Activated CD4-positive, alpha-beta memory T cell treated with anti-CD3 and anti-CD28 coated beads, Interleukin-2, amount 10 ng/mL, durations not matched to agents 7 days and 5 days (primary cell): ENCODE results near the gene IQCH. TPM values are rescaled to one million over a fixed set of nuclear protein-coding genes. Genes with fewer than 3 reads are reported as not detected.
"Not testable (repeated sequence)": the region's sequence is repeated elsewhere in the genome, so short reads cannot be mapped to it uniquely, and the experiment has no call there.

Experiments used
- CTCF ChIA-PET: fragments of 350-600 bp; sonication (Branson Sonifier 250); formaldehyde crosslinking; loops from one replicate; lab custom pipeline; 2021; ENCODE audit warnings: antibody characterized with exemption, inconsistent platforms; lab: Charles Lee
- POLR2A ChIA-PET: fragments of 350-600 bp; sonication (Branson Sonifier 250); formaldehyde crosslinking; loops from one replicate; lab custom pipeline; 2021; ENCODE audit warnings: antibody characterized with exemption; lab: Charles Lee
- DNase-seq: peaks from one replicate; pipeline ENCODE4 v3.0.0-alpha.2; 2020
- H3K27ac Mint-ChIP-seq: one replicate; pipeline ENCODE4 v1.8.0; 2021; ENCODE audit warnings: mild to moderate bottlenecking, mixed read lengths
- H3K27me3 Mint-ChIP-seq: one replicate; pipeline ENCODE4 v1.8.0; 2021; ENCODE audit warnings: mixed read lengths
- H3K36me3 Mint-ChIP-seq: one replicate; pipeline ENCODE4 v1.8.0; 2021; ENCODE audit warnings: low read depth, mixed read lengths
- H3K4me1 Mint-ChIP-seq: one replicate; pipeline ENCODE4 v1.8.0; 2021; ENCODE audit warnings: mixed read lengths
- H3K4me3 Mint-ChIP-seq: one replicate; pipeline ENCODE4 v1.8.0; 2021; ENCODE audit warnings: mild to moderate bottlenecking, mixed read lengths
- H3K9me3 Mint-ChIP-seq: one replicate; pipeline ENCODE4 v1.8.0; 2021; ENCODE audit warnings: mixed read lengths
- total RNA-seq, 2 experiments: library from RNA; stranded (reverse); gene quantifications; one replicate each; pipeline ENCODE4 v1.2.3, GENCODE V29; 2021

Gene IQCH
- total RNA-seq, 2 experiments from 2014 or later: 0.78 to 0.98 TPM

DNA sequence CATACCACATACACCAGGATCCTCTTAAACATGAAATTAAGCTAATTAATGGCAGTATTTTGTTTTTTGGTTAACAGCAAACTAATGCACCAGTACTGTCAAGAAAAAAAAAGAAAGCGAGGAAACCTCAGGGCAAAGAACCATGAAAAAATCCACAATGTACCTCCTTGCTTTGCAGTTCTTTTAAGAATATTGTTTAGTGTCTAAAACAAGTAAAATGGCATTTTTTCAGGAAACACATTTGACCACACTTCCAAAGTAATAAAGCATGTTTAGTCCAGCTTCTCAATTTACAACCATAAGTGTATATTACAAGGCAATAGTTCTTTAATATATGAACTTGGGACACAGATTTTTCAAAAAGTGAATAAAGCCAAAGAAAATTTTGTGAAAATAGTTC, 26.7 kb upstream of the IQCH start:
- Mint-ChIP-seq H3K4me3 (no peak overlapping the region), H3K9me3 (no peaks in the 10 kb centered on the region), H3K36me3 (peaks cover 62% of the 10 kb centered on the region), H3K4me1 (peaks cover 14% of the 10 kb centered on the region), H3K27me3 (no peaks in the 10 kb centered on the region), H3K27ac (no peak overlapping the region)
- CTCF ChIA-PET: interaction anchor here (0.6 kb wide), 1 partner anchor 77 kb away, joined by 3 read pairs; no protein-coding TSS in a partner anchor
- no peak for DNase-seq
- POLR2A ChIA-PET: interaction anchor here (0.8 to 1.2 kb wide), 2 partner anchors 12 to 108 kb away, joined by 3 read pairs; no protein-coding TSS in a partner anchor

GRCh38 chr15:67228286-67228685, 26.3 kb upstream of the IQCH start:
- CTCF ChIA-PET: no interaction called here
- no peaks in the 10 kb centered on the region for H3K9me3 Mint-ChIP-seq
- H3K36me3 Mint-ChIP-seq: peaks cover 66% of the 10 kb centered on the region
- no peak for DNase-seq
- H3K4me1 Mint-ChIP-seq: peaks cover 14% of the 10 kb centered on the region
- H3K4me3 Mint-ChIP-seq: no peak overlapping the region
- H3K27ac Mint-ChIP-seq: peak overlapping the region; percentile 47
- H3K27me3 Mint-ChIP-seq: no peaks in the 10 kb centered on the region
- POLR2A ChIA-PET: interaction anchor here (1.2 kb wide), 1 partner anchor 108 kb away, joined by 3 read pairs; no protein-coding TSS in a partner anchor

- peaks cover 79% of the 10 kb centered on the region for H3K36me3 Mint-ChIP-seq
- no peak overlapping the region for H3K27ac Mint-ChIP-seq
- POLR2A ChIA-PET: interaction anchor here (0.6 to 1.8 kb wide), 3 partner anchors 9 to 129 kb away, joined by 3 to 5 read pairs (median 3); partner anchors contain the start of gene AAGAB
Observed at GRCh38 chr15:67230504-67230903, 24.1 kb upstream of the IQCH start.

DNA sequence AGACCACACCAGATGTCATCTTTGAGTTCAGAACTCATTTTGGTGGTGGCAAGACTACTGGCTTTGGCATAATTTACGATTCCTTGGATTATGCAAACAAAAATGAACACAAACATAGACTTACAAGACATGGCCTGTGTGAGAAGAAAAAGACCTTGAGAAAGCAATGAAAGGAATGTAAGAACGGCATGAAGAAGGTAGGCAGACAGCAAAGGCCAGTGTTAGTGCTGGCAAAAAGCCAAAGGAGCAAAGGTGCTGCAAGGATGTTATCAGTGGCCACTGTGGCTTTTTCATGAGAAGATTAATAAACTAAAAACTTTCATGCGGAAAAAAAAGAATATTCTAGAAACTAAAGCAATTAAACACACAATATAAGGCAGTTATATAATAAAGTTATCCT, 22.0 kb upstream of the IQCH start:
- Mint-ChIP-seq H3K36me3 (peaks cover 72% of the 10 kb centered on the region), H3K9me3 (no peaks in the 10 kb centered on the region)

More at GRCh38 chr15:67230504-67230903, 24.1 kb upstream of the IQCH start:
- Mint-ChIP-seq H3K9me3 (no peaks in the 10 kb centered on the region), H3K4me3 (no peak overlapping the region), H3K4me1 (peaks cover 14% of the 10 kb centered on the region), H3K27me3 (no peaks in the 10 kb centered on the region)
- CTCF ChIA-PET: interaction anchor here (1.1 kb wide), 1 partner anchor 9 kb away, joined by 5 read pairs; no protein-coding TSS in a partner anchor
- no peak for DNase-seq

GRCh38 chr15:67240235-67241131, 14.1 kb upstream of the IQCH start:
- peak; percentile 45 for DNase-seq
- no peaks in the 10 kb centered on the region for H3K9me3 Mint-ChIP-seq
- peaks cover 46% of the 10 kb centered on the region for H3K4me1 Mint-ChIP-seq
- H3K27me3 Mint-ChIP-seq: no peaks in the 10 kb centered on the region
- H3K27ac Mint-ChIP-seq: peak overlapping the region; percentile 92
- POLR2A ChIA-PET: interaction anchor here (0.5 to 3.3 kb wide), 20 partner anchors 10 to 197 kb away, joined by 3 to 26 read pairs (median 3); partner anchors contain the start of genes AAGAB, IQCH and SMAD3
- H3K4me3 Mint-ChIP-seq: peak overlapping the region; percentile 68
- CTCF ChIA-PET: interaction anchor here (0.7 to 2.7 kb wide), 16 partner anchors 10 to 312 kb away, joined by 3 to 19 read pairs (median 4); partner anchors contain the start of genes AAGAB and IQCH
- peaks cover 28% of the 10 kb centered on the region for H3K36me3 Mint-ChIP-seq

More for the DNA sequence above, 22.0 kb upstream of the IQCH start:
- ChIA-PET CTCF (no interaction called here), POLR2A (no interaction called here)
- DNase-seq: no peak
- H3K4me3 Mint-ChIP-seq: no peak overlapping the region
- peaks cover 12% of the 10 kb centered on the region for H3K4me1 Mint-ChIP-seq
- no peak overlapping the region for H3K27ac Mint-ChIP-seq
- no peaks in the 10 kb centered on the region for H3K27me3 Mint-ChIP-seq

DNA sequence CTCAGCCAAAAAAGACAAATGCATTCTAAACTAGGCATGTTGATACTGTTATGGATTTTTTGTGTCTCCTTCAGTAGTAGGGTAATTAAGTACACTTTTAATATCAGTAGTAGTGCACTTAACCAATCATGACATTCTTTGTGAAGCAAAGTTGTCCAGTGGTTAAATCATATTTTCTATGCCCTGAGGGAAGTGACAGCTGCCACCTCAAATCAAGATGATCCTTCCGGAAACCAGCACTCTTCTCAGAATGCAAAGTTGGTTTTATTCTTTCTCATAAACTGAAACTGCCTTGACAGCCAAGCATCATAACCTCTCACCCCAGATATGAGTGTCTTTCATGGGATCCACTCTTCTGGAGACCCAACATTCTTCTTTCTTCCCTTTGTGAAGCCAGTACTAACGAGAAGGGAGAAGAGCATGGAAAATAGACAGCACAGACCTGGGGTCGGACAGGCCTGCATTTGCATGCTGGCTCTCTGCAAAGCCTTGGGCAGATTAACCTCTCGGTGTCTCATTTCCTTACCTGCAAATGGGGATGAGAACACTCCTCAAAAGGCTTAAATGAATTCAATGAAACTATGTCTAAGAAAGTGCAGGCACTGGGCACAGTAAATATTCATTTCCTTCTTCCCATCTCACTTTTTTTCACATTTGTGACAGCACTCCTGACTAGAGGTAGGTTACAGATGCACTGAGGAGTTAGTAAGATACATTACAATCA, 13.3 kb upstream of the IQCH start:
- Mint-ChIP-seq H3K27ac (peak overlapping the region; percentile 92), H3K4me3 (peak overlapping the region; percentile 68), H3K27me3 (no peaks in the 10 kb centered on the region), H3K36me3 (peaks cover 28% of the 10 kb centered on the region), H3K9me3 (peaks cover under 1% of the 10 kb centered on the region), H3K4me1 (peaks cover 48% of the 10 kb centered on the region)
- peak; percentile 50 for DNase-seq
- ChIA-PET POLR2A (interaction anchor here (0.8 to 3.3 kb wide), 13 partner anchors 10 to 173 kb away, joined by 3 to 26 read pairs (median 3); partner anchors contain the start of genes AAGAB and IQCH), CTCF (interaction anchor here (0.8 to 2.7 kb wide), 11 partner anchors 9 to 311 kb away, joined by 3 to 19 read pairs (median 4); partner anchors contain the start of genes AAGAB and IQCH)

DNA sequence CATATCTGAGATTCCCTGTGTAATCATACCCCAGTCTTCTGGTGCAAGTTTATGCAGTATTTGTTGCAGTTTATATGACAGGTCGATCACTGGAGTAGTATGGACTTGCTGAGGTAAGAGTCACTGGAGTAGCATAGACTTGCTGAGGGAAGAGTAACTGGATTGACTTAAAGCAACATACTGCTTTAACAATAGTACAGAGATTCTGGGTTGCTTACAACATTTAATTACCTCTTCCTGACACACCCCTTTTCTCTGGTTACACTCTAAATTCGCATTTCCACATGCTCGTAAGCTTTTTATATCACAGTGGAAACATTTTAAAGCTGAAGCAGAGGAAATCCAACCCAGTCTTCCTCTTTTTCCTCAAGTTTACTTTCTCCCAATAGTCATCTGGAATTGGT, 11.9 kb upstream of the IQCH start:
- Mint-ChIP-seq H3K4me3 (peak overlapping the region; percentile 22), H3K4me1 (peaks cover 51% of the 10 kb centered on the region), H3K27me3 (no peaks in the 10 kb centered on the region), H3K27ac (peak overlapping the region; percentile 78), H3K9me3 (peaks cover 7% of the 10 kb centered on the region), H3K36me3 (peaks cover 41% of the 10 kb centered on the region)
- no peak for DNase-seq
- POLR2A ChIA-PET: interaction anchor here (1.0 to 2.4 kb wide), 2 partner anchors 11 to 15 kb away, joined by 3 to 13 read pairs; partner anchors contain the start of genes AAGAB and IQCH
- CTCF ChIA-PET: no interaction called here

GRCh38 chr15:67244971-67245478, 9.6 kb upstream of the IQCH start:
- Mint-ChIP-seq H3K4me1 (peaks cover 46% of the 10 kb centered on the region), H3K36me3 (peaks cover 62% of the 10 kb centered on the region), H3K27ac (no peak overlapping the region), H3K9me3 (peaks cover 7% of the 10 kb centered on the region), H3K4me3 (no peak overlapping the region), H3K27me3 (no peaks in the 10 kb centered on the region)
- no peak for DNase-seq
- ChIA-PET CTCF (no interaction called here), POLR2A (interaction anchor here (2.4 kb wide), 1 partner anchor 9 kb away, joined by 13 read pairs; the partner anchor contains the start of genes AAGAB and IQCH)

DNA sequence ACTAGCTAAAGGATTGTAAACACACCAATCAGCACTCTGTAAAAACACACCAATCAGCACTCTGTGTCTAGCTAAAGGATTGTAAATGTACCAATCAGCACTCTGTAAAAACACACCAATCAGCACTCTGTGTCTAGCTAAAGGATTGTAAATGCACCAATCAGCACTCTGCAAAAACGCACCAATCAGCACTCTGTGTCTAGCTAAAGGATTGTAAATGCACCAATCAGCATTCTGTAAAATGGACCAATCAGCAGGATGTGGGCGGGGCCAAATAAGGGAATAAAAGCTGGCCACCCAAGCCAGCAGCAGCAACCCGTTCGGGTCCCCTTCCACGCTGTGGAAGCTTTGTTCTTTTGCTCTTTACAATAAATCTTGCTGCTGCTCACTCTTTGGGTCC, 8.0 kb upstream of the IQCH start:
- H3K9me3 Mint-ChIP-seq, H3K27ac Mint-ChIP-seq, DNase-seq, CTCF ChIA-PET, H3K27me3 Mint-ChIP-seq, H3K4me3 Mint-ChIP-seq: not testable (repeated sequence)
- POLR2A ChIA-PET: interaction anchor here (1.1 kb wide), 1 partner anchor 173 kb away, joined by 3 read pairs; no protein-coding TSS in a partner anchor
- peaks cover 42% of the 10 kb centered on the region for H3K4me1 Mint-ChIP-seq
- H3K36me3 Mint-ChIP-seq: peaks cover 71% of the 10 kb centered on the region

- POLR2A ChIA-PET: no interaction called here
- H3K9me3 Mint-ChIP-seq: peaks cover 7% of the 10 kb centered on the region
- CTCF ChIA-PET: interaction anchor here (0.6 kb wide), 1 partner anchor 1573 kb away, joined by 3 read pairs; the partner anchor contains the start of gene ANP32A
- no peak overlapping the region for H3K27ac Mint-ChIP-seq
- DNase-seq: no peak
- peaks cover 71% of the 10 kb centered on the region for H3K36me3 Mint-ChIP-seq
- no peak overlapping the region for H3K4me3 Mint-ChIP-seq
- no peaks in the 10 kb centered on the region for H3K27me3 Mint-ChIP-seq
- H3K4me1 Mint-ChIP-seq: peaks cover 42% of the 10 kb centered on the region
Observed at GRCh38 chr15:67248011-67248505, 6.5 kb upstream of the IQCH start.

GRCh38 chr15:67249830-67250229, 4.8 kb upstream of the IQCH start:
- peaks cover 45% of the 10 kb centered on the region for H3K4me1 Mint-ChIP-seq
- DNase-seq: no peak
- H3K36me3 Mint-ChIP-seq: peaks cover 66% of the 10 kb centered on the region
- peaks cover 2% of the 10 kb centered on the region for H3K27me3 Mint-ChIP-seq
- peaks cover 7% of the 10 kb centered on the region for H3K9me3 Mint-ChIP-seq
- POLR2A ChIA-PET: no interaction called here
- H3K4me3 Mint-ChIP-seq: no peak overlapping the region
- CTCF ChIA-PET: interaction anchor here (1.2 kb wide), 1 partner anchor 8 kb away, joined by 3 read pairs; no protein-coding TSS in a partner anchor
- no peak overlapping the region for H3K27ac Mint-ChIP-seq

- ChIA-PET CTCF (interaction anchor here (1.6 kb wide), 1 partner anchor 11 kb away, joined by 4 read pairs; no protein-coding TSS in a partner anchor), POLR2A (interaction anchor here (1.0 kb wide), 1 partner anchor 10 kb away, joined by 3 read pairs; no protein-coding TSS in a partner anchor)
- Mint-ChIP-seq H3K27ac (no peak overlapping the region), H3K27me3 (peaks cover 11% of the 10 kb centered on the region), H3K4me3 (no peak overlapping the region), H3K9me3 (peaks cover 7% of the 10 kb centered on the region), H3K36me3 (peaks cover 52% of the 10 kb centered on the region), H3K4me1 (peaks cover 48% of the 10 kb centered on the region)
- no peak for DNase-seq
Observed at GRCh38 chr15:67251318-67251717, 3.3 kb upstream of the IQCH start.
